Keratinocyte (primary cell): Measurements from ENCODE around the gene USP53.

Experiments
- EZH2 ChIP-seq: IDR thresholded peaks from one replicate; pipeline ENCODE4 v1.6.1; 2012; ENCODE audit warnings: inconsistent platforms, mild to moderate bottlenecking, low read length, moderate library complexity
- TF ChIP-seq, protein P1 (sequence below), 3 experiments: IDR thresholded peaks in 1 of 3; conservative IDR thresholded peaks in 1 of 3; optimal IDR thresholded peaks in 1 of 3; 2 replicates in 2 of 3; 3 replicates in 1 of 3; pipeline versions ENCODE3 to v1.5.1; 2011; ENCODE audit warnings: low read length in 3 of 3, mild to moderate bottlenecking in 3 of 3, moderate library complexity in 2 of 3, control low read depth in 1 of 3, inconsistent platforms in 1 of 3; ENCODE audit not compliant: insufficient read depth in 2 of 3; ENCODE audit errors: extremely low read depth in 1 of 3

DNA sequence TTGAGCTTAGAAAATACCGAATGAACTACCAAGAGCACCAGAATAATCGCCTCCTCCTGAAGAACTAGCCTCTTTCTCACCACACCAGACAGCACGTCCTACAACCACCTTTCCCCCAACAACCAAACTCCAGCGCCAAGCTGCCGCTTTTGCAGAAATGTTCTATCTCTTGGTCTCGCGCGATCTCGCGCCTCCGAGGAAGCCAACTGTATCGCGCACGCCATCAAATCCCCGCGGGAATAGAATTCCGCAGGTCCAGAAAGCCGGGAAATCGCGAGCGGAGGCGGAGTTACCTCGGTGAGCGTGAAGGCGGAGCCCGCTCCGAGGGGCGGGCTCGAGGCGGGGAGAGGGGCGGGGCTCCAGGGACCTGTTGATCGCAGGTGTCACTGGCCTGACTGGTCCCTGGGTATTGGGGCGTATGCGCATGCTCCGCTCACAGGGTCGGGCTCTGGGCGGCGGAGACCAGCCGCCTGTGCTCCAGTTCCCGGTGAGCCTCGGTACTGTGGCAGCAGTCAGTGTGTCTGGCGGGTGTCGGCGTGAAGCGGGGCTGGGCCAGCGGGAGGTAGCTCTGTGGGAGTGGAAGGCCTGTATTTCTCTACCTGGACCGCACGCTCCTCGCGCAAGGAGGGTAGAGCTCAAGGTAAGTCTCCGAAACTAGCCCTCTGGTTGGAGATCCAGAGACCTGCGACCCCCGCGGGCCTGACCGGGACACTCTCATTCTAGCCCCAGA, at the start of gene USP53:
- TF ChIP-seq, protein P1, sequence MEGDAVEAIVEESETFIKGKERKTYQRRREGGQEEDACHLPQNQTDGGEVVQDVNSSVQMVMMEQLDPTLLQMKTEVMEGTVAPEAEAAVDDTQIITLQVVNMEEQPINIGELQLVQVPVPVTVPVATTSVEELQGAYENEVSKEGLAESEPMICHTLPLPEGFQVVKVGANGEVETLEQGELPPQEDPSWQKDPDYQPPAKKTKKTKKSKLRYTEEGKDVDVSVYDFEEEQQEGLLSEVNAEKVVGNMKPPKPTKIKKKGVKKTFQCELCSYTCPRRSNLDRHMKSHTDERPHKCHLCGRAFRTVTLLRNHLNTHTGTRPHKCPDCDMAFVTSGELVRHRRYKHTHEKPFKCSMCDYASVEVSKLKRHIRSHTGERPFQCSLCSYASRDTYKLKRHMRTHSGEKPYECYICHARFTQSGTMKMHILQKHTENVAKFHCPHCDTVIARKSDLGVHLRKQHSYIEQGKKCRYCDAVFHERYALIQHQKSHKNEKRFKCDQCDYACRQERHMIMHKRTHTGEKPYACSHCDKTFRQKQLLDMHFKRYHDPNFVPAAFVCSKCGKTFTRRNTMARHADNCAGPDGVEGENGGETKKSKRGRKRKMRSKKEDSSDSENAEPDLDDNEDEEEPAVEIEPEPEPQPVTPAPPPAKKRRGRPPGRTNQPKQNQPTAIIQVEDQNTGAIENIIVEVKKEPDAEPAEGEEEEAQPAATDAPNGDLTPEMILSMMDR (optimal IDR thresholded peaks at IDR 0.05 in 1 of 3, IDR thresholded peaks at IDR 0.05 in 1 of 3, conservative IDR thresholded peaks at IDR 0.05 in 1 of 3; ENCODE audit: extremely low read depth in 1 of 3, insufficient read depth in 2 of 3, low read length in 3 of 3): peak in 1 of 3 experiments; percentile 26
- TF ChIP-seq EZH2: no peak
